Activated naive CD8-positive, alpha-beta T cell treated with anti-CD3 and anti-CD28 coated beads, Interleukin-2, amount 50 U/mL, for 24 hours (primary cell): ENCODE data around the gene TMEM237.

Experiments used
- ATAC-seq: fragments of 150-1000 bp; cut with Tn5 transposase; one replicate; pipeline ENCODE4 v1.10.0; 2021
- DNase-seq: peaks from one replicate; pipeline ENCODE4 v3.0.0; 2021
- H3K27ac Mint-ChIP-seq: one replicate; pipeline ENCODE4 v1.8.0; 2021; ENCODE audit warnings: mild to moderate bottlenecking, mixed read lengths
- H3K27me3 Mint-ChIP-seq: one replicate; pipeline ENCODE4 v1.8.0; 2021; ENCODE audit warnings: mixed read lengths
- H3K36me3 Mint-ChIP-seq: one replicate; pipeline ENCODE4 v1.8.0; 2021; ENCODE audit warnings: low read depth, mixed read lengths
- H3K4me1 Mint-ChIP-seq: one replicate; pipeline ENCODE4 v1.8.0; 2021; ENCODE audit warnings: mixed read lengths
- H3K4me3 Mint-ChIP-seq: one replicate; pipeline ENCODE4 v1.8.0; 2021; ENCODE audit warnings: mild to moderate bottlenecking, moderate library complexity, mixed read lengths
- H3K9me3 Mint-ChIP-seq: one replicate; pipeline ENCODE4 v1.8.0; 2021; ENCODE audit warnings: mixed read lengths

TMEM237 gene

DNA sequence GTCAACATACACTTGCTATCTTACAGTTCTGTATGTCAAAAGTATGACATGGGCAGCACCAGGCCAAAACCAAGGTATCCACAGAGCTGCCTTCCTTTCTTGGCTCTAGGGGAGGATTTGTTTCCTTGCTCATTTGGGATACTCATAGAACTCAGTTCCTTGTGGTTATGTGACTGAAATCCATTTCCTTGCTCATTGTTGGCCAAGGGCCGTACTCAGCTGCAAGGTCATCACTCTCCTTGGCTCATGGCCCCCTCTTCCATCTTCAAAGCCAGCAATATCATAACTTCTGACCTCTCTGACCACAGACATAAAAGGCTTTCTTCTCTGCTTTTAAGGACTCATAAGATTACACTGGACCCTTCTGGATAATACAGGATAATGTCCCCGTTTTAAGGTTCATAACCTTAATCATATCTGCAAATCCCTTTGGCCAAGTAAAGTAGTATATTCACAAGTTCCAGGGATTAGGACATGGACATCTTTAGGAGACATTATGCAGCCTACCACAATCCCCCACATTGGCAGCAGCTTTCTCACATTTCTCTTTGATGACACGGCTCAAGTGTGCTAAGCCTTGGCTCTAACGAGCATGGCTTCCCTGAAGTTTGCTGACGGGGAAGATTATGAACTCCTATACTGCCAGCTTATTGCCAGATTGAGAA, 20.9 kb downstream of the TMEM237 start:
- no peaks in the 10 kb centered on the region for H3K9me3 Mint-ChIP-seq
- ATAC-seq = no peak
- H3K36me3 Mint-ChIP-seq = peaks cover 5% of the 10 kb centered on the region
- no peak overlapping the region for H3K4me3 Mint-ChIP-seq
- no peaks in the 10 kb centered on the region for H3K27me3 Mint-ChIP-seq
- no peak overlapping the region for H3K27ac Mint-ChIP-seq
- DNase-seq = no peak
- H3K4me1 Mint-ChIP-seq = no peaks in the 10 kb centered on the region

DNA sequence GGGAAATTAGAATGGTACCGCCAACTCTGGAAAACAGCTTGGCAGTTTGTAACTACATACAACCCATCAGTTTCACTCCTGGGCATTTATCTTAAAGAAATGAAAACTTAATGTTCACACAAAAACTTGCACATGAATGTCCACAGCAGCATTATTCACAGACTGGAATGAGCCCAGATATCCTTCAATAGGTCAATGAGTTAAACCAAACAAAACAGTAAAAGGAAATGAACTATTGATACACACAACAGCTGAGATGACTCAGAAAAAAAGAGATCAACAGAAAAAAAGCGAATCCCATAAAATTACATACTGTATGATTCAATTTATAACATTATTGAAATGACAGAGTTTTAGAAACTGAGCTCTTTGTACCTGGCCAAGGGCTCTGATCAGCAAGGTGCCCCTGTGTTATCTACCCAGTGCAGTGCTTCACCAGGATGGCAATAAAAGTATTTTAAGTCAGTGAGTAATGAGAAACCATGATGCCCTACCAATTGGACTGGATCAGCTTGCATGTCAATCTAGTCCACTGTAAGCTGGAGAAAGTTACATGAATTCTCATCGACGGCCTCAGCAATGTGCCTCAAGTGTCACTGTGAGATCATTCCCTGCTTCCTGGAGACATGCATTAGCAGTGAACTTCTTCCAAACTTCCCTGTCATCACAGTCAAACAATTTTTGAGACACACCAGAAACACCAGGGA, 21.9 kb downstream of the TMEM237 start:
- Mint-ChIP-seq H3K36me3 (peaks cover 2% of the 10 kb centered on the region), H3K27me3 (no peaks in the 10 kb centered on the region), H3K27ac (no peak overlapping the region), H3K4me1 (no peaks in the 10 kb centered on the region), H3K4me3 (no peak overlapping the region), H3K9me3 (no peaks in the 10 kb centered on the region)
- DNase-seq (no peak), ATAC-seq (no peak)

DNA sequence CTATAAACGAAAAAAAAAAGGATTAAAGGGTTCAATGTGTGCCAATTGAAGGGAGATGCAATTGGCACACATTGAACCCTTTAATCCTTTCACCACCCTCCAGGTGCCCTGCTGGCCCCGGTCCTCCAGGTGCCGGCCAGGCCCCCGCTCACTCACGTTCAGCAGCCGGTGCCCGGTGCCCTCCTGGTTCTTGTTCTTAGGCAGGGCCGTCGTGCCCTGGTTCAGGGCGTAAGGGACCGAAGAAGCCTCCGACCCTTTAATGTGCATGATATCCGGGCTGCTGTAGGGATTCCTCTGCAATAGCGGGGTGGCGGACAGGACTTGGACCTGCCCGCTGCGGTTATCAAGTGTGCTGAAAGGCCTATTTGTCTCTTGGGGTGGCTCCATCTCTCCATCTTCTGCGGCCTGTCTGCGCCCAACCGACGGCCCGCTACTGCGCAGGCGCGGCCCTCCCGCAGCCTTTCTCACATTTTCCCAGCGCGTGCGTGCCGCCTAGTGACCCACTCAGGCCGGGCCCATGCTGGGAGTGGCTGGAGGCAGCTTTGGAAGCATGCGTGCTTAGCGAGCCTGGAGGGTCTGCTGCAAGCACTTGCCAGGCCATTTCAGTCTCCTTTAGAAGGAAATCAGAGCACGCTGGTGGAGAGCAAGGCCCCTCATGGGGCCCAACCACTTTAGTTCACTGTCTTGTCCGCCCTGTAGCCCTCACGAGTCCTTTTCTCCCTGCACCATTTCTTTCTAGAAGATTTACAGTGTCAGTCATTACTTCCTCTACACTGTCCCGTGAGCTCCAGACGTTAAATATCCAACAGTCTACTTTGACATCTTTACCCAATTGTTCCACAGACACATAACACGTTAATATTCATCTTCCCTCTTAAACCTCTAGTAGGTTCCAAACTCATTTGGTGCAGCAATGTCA, 24.3 kb downstream of the TMEM237 start:
- Mint-ChIP-seq H3K27ac (no peak overlapping the region), H3K36me3 (no peaks in the 10 kb centered on the region), H3K9me3 (no peaks in the 10 kb centered on the region), H3K4me1 (no peaks in the 10 kb centered on the region), H3K4me3 (no peak overlapping the region), H3K27me3 (peaks cover 2% of the 10 kb centered on the region)
- DNase-seq = peak; percentile 10
- ATAC-seq = no peak

DNA sequence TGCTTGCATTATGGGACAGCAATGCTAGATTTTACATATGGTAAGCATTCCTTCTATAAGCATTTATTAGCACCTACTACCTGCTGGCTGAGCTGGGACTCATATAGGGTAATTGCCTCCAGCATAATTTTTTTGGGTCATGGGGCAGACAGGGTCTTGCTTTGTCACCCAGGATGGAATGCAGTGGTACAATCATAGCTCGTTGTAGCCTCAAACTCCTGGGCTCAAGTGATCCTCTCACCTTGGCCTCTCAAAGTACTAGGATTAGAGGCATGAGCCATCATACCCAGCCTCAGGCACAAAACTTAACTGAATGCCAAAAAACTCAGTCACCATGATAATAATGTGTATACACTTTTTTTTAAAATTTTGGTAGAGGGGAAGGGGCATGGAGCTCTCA, 35.3 kb downstream of the TMEM237 start:
- Mint-ChIP-seq H3K4me3 (no peak overlapping the region), H3K27me3 (peaks cover 11% of the 10 kb centered on the region), H3K9me3 (peaks cover 13% of the 10 kb centered on the region), H3K4me1 (no peaks in the 10 kb centered on the region), H3K36me3 (no peaks in the 10 kb centered on the region), H3K27ac (no peak overlapping the region)
- ATAC-seq (no peak), DNase-seq (no peak)

DNA sequence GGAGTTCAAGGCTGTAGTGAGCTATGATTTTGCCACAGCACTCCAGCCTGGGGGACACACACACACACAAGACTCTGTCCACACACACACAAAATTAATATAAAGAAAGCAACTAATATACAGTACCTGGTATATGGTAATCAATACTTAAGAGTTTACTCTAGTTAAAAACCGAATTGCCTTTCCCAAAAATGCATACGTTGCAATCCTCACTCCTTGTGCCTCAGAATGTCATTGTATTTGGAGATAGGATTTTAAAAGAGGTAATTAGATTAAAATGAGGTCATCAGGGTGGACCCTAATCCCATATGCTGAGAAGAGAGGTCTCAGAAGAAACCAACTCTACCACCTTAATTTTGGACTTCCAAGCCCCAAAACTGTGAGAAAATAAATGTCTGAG, 35.7 kb downstream of the TMEM237 start:
- Mint-ChIP-seq H3K27me3 (peaks cover 11% of the 10 kb centered on the region), H3K36me3 (no peaks in the 10 kb centered on the region), H3K4me1 (no peaks in the 10 kb centered on the region), H3K4me3 (no peak overlapping the region), H3K27ac (no peak overlapping the region), H3K9me3 (peaks cover 13% of the 10 kb centered on the region)
- DNase-seq = no peak
- ATAC-seq = no peak

DNA sequence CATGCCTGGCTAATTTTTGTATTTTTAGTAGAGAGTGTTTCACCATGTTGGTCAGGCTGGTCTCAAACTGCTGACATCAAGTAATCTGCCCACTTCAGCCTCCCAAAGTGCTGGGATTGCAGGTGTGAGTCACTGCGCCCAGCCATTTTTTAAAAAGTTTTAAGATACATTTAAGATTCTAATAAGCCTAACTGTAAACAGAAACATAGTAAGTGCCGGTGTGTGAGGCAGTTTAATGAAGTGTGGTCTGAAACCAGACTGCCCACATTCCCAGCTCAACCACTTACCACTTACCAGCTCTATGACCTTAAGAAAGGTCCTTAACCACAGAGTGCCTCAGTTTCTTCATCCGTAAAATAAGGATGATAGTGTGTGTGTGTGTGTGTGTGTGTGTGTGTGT, 42.4 kb downstream of the TMEM237 start:
- H3K4me1 Mint-ChIP-seq = no peaks in the 10 kb centered on the region
- peaks cover 14% of the 10 kb centered on the region for H3K27me3 Mint-ChIP-seq
- H3K27ac Mint-ChIP-seq = no peak overlapping the region
- no peak for ATAC-seq
- peaks cover 6% of the 10 kb centered on the region for H3K36me3 Mint-ChIP-seq
- no peak for DNase-seq
- H3K9me3 Mint-ChIP-seq = peaks cover 15% of the 10 kb centered on the region
- H3K4me3 Mint-ChIP-seq = no peak overlapping the region

DNA sequence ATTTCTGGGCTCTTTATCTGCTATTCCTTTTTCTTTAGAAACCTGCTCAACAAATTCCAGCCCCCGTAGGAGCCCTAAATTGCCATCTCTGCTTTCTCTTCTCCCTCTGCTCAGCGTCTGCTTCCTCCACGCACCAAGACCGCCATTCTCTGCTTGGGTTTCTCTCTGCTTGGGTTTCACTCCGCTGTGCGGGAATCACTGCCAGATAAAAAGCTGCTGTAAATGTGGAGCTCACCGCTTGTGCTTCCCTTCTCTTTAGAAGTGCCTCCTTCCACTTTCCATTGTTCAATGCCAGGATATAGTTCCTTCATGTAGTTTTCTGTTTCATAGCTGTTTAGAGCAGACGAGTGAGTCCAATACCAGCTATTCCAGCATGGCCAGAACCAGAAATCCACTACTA, 45.9 kb downstream of the TMEM237 start:
- Mint-ChIP-seq H3K27ac (no peak overlapping the region), H3K4me1 (no peaks in the 10 kb centered on the region), H3K36me3 (peaks cover 6% of the 10 kb centered on the region), H3K9me3 (peaks cover 16% of the 10 kb centered on the region), H3K27me3 (peaks cover 5% of the 10 kb centered on the region), H3K4me3 (no peak overlapping the region)
- no peak for DNase-seq
- no peak for ATAC-seq

DNA sequence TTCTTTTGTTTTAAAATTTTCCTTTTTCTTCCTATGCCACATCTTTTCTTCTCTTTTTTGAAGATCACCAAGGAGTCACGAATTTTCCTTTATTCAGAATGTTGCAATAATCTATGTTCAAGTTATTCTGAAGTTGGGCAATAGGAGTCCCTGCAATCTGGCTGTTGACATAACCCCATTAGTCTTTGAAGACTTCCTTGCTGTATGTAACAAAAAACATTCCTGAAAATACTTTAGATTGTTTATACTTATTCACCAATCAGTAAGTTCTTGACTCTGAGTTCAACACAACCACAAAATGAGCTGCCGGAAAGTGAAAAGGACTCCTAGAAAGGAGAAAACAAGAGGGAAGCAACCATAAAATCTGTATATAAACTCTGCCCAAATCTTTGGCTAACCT, 62.8 kb downstream of the TMEM237 start:
- Mint-ChIP-seq H3K36me3 (no peaks in the 10 kb centered on the region), H3K9me3 (no peaks in the 10 kb centered on the region), H3K27me3 (peaks cover 6% of the 10 kb centered on the region), H3K27ac (no peak overlapping the region), H3K4me3 (no peak overlapping the region), H3K4me1 (no peaks in the 10 kb centered on the region)
- no peak for DNase-seq
- ATAC-seq = no peak

DNA sequence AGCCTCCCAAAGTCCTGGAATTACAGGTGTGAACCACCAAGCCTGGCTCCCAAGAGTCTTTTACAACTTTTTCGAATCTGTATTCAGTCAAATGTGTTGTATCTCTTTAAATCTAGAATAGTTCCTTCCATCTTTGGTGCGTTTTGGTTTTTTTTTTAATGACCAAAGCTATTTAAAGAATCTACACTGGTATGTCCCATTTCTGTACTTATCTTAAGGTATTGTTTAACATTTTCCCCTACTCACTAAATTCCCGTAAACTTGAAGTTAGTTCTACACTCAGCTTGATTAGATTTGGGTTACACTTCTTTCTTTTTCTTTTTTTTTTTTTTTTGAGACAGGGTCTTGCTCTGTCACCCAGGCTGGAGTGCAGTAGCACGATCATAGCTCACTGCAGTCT, 63.8 kb downstream of the TMEM237 start:
- no peak for ATAC-seq
- Mint-ChIP-seq H3K27ac (no peak overlapping the region), H3K4me3 (no peak overlapping the region), H3K36me3 (no peaks in the 10 kb centered on the region), H3K9me3 (no peaks in the 10 kb centered on the region), H3K27me3 (peaks cover 2% of the 10 kb centered on the region), H3K4me1 (no peaks in the 10 kb centered on the region)
- DNase-seq = no peak

DNA sequence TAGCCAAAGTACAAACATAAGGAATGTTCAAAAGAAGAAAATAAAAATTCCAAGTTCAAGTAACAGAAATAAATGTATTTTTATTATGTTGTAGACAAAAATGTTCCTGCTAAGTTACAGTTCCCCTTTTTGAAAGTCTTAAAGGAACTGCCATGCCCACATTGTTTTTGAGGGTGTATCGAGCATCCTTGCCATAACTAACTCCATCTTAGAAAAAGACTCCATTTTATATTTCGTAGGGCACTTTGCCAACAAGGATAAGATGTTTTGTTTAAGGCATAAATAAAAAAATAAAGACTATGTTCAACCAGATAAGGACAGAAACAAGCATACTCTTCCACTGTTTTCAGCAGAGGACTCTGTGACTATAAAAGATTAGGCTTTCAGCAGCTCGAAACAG, 67.3 kb downstream of the TMEM237 start:
- ATAC-seq (no peak), DNase-seq (no peak)
- Mint-ChIP-seq H3K9me3 (no peaks in the 10 kb centered on the region), H3K36me3 (no peaks in the 10 kb centered on the region), H3K4me1 (peaks cover 4% of the 10 kb centered on the region), H3K27ac (no peak overlapping the region), H3K4me3 (no peak overlapping the region), H3K27me3 (peaks cover 2% of the 10 kb centered on the region)

DNA sequence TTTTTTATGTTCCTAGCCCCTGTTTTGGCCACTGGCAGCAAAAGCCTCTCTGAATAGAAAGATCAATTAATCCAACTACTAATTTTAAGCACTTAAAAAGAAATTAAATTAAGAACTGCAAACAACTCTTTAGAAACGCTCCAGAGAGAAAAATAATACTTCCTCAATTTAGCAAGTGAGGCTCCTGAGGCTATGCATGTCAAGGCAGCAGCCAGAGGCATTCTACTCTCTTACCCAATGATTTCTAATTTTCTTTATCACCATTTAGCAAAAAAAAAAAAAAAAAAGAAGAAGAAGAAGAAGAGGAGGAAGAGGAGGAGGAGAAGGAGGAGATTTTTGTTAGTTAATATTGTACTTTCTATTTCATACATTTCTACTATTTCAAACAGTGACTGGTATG, 68.5 kb downstream of the TMEM237 start:
- peaks cover 4% of the 10 kb centered on the region for H3K4me1 Mint-ChIP-seq
- ATAC-seq (no peak), DNase-seq (no peak)
- H3K9me3 Mint-ChIP-seq = no peaks in the 10 kb centered on the region
- peaks cover 2% of the 10 kb centered on the region for H3K27me3 Mint-ChIP-seq
- H3K36me3 Mint-ChIP-seq = no peaks in the 10 kb centered on the region
- no peak overlapping the region for H3K27ac Mint-ChIP-seq
- no peak overlapping the region for H3K4me3 Mint-ChIP-seq

DNA sequence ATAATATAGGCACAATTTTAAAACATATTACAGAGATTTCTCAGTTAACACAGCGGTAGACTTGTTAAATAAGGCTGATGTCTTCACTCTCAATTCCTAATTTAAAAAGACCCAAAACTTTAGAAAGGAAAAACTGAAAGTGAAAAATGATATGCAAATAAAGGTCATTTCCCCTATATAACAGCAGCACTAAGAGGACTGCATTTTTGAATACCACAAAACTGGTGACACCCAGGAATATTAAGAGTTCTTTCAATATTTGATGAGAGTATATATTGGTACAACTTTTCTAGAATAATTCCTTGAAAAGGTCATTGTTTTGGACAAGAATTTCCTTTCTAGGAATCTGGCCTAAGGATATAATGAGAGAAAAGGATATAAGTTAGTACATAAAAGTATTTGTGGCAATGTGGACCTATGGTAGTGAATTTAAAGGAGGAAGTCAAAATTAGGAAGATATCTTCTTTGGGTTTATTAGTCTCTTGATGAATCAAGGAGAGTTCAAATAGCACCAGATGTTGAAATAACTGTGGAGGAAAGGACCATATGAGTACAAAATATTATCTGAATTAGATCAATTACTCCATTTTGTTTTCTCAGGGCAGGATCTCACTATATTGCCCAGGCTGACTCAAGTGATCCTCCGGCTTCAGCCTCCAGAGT, 70.3 kb downstream of the TMEM237 start:
- Mint-ChIP-seq H3K27me3 (peaks cover 2% of the 10 kb centered on the region), H3K9me3 (no peaks in the 10 kb centered on the region), H3K4me3 (no peak overlapping the region), H3K4me1 (peaks cover 4% of the 10 kb centered on the region), H3K27ac (peak overlapping the region; percentile 6), H3K36me3 (no peaks in the 10 kb centered on the region)
- no peak for DNase-seq
- ATAC-seq = no peak
